DND-41 (cell line): ENCODE measurements around the gene LYRM1.

Source experiments
- EZH2 ChIP-seq: IDR thresholded peaks from 3 replicates; pipeline ENCODE4 v1.6.1; 2012; ENCODE audit warnings: borderline replicate concordance, low read depth, mild to moderate bottlenecking, moderate library complexity, low read length, inconsistent platforms; ENCODE audit not compliant: severe bottlenecking
- TF ChIP-seq, protein P1 (sequence below): IDR thresholded peaks from 2 replicates; pipeline ENCODE4 v1.5.1; 2012; ENCODE audit warnings: borderline replicate concordance, low read length, moderate library complexity, mild to moderate bottlenecking; ENCODE audit not compliant: poor library complexity, severe bottlenecking; ENCODE audit errors: extremely low read depth

DNA sequence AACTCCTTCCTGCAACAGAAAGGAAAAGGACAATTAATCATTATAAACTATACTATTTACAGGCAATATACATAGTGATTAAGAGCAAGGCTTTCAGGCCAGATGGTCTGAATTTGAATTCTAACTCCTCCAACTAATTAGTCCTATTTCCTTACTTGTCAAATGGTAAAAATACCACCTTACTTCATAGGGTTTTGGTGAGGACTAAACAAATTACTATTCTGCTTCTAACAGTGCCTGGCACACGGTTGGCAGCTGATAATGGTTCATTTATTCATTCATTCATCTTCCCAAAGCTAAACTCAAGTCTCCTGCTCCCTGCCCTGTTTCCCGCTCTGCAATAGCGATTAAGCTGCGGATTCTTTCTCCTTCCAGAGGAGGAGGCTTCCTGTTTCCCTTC, 40.2 kb upstream of the LYRM1 start:
- TF ChIP-seq EZH2, result no peak
- TF ChIP-seq, protein P1, sequence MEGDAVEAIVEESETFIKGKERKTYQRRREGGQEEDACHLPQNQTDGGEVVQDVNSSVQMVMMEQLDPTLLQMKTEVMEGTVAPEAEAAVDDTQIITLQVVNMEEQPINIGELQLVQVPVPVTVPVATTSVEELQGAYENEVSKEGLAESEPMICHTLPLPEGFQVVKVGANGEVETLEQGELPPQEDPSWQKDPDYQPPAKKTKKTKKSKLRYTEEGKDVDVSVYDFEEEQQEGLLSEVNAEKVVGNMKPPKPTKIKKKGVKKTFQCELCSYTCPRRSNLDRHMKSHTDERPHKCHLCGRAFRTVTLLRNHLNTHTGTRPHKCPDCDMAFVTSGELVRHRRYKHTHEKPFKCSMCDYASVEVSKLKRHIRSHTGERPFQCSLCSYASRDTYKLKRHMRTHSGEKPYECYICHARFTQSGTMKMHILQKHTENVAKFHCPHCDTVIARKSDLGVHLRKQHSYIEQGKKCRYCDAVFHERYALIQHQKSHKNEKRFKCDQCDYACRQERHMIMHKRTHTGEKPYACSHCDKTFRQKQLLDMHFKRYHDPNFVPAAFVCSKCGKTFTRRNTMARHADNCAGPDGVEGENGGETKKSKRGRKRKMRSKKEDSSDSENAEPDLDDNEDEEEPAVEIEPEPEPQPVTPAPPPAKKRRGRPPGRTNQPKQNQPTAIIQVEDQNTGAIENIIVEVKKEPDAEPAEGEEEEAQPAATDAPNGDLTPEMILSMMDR, result no peak
